H1 (cell line): ENCODE data around the gene SKIC8. TPM values are rescaled to one million over a fixed set of nuclear protein-coding genes. Genes with fewer than 3 reads are reported as not detected.

ENCODE experiments used
- CTCF ChIA-PET: fragments of 300-600 bp; sonication (Branson Sonifier 250); formaldehyde crosslinking; loops from one replicate; lab custom pipeline; 2021; ENCODE audit not compliant: partially characterized antibody; lab: Charles Lee
- POLR2A ChIA-PET: fragments of 300-600 bp; sonication (Branson Sonifier 250); formaldehyde crosslinking; loops from one replicate; lab custom pipeline; 2021; ENCODE audit warnings: inconsistent platforms; ENCODE audit not compliant: partially characterized antibody; lab: Charles Lee
- DNase-seq, 2 experiments: peaks; one replicate each; pipeline versions ENCODE4 v3.0.0 to v3.0.0-alpha.2; 2010 to 2022; ENCODE audit warnings: low spot score in 2 of 2, low read depth in 1 of 2, mixed read lengths in 1 of 2
- FAIRE-seq: peaks from 2 replicates; lab custom pipeline; 2011; peaks lifted over from hg19 to GRCh38; lab: Jason Lieb, UNC
- H2AFZ ChIP-seq: 2 replicates; pipeline ENCODE4 v1.8.1; 2012; ENCODE audit warnings: low read length, inconsistent platforms
- H2AK5ac ChIP-seq: 2 replicates; pipeline ENCODE4 v1.6.1; 2013; ENCODE audit warnings: low read depth, low read length
- H2BK120ac ChIP-seq: replicated peaks from 2 replicates; pipeline ENCODE3; 2013; ENCODE audit warnings: low read depth, low read length, inconsistent platforms
- H2BK12ac ChIP-seq: 2 replicates; pipeline ENCODE4 v1.6.1; 2013; ENCODE audit warnings: low read depth, low read length
- H2BK15ac ChIP-seq: 2 replicates; pipeline ENCODE4 v1.6.1; 2013; ENCODE audit warnings: low read length
- H2BK20ac ChIP-seq: 2 replicates; pipeline ENCODE4 v1.6.1; 2013; ENCODE audit warnings: low read length
- H2BK5ac ChIP-seq: 2 replicates; pipeline ENCODE4 v1.6.1; 2013; ENCODE audit warnings: low read depth, low read length
- H3K14ac ChIP-seq: 2 replicates; pipeline ENCODE4 v1.6.1; 2013; ENCODE audit warnings: inconsistent platforms; ENCODE audit not compliant: insufficient read length
- H3K18ac ChIP-seq: 2 replicates; pipeline ENCODE4 v1.6.1; 2013; ENCODE audit warnings: low read length; ENCODE audit errors: extremely low read depth
- H3K23ac ChIP-seq: 2 replicates; pipeline ENCODE4 v1.6.1; 2013; ENCODE audit warnings: inconsistent platforms; ENCODE audit not compliant: insufficient read length
- H3K23me2 ChIP-seq: 2 replicates; pipeline ENCODE4 v1.6.1; 2013; ENCODE audit warnings: low read depth, low read length
- H3K27ac ChIP-seq: 2 replicates; pipeline ENCODE4 v1.6.1; 2011; ENCODE audit warnings: low read depth, low read length, inconsistent platforms
- H3K27me3 ChIP-seq, 4 experiments: replicated peaks in 1 of 4; 1 replicate in 1 of 4; 2 replicates in 3 of 4; pipeline versions ENCODE4 v1.6.1 to v1.8.1; 2011 to 2013; ENCODE audit warnings: low read length in 3 of 4, mild to moderate bottlenecking in 3 of 4, inconsistent platforms in 2 of 4, mixed read lengths in 2 of 4, moderate library complexity in 1 of 4; ENCODE audit not compliant: control insufficient read depth in 3 of 4, insufficient read depth in 3 of 4; ENCODE audit errors: extremely low read depth in 1 of 4
- H3K36me3 ChIP-seq, 4 experiments: 2 replicates each; pipeline versions ENCODE4 v1.6.1 to v1.8.1; 2011 to 2013; ENCODE audit warnings: mild to moderate bottlenecking in 4 of 4, low read length in 3 of 4, moderate library complexity in 2 of 4, control low read depth in 1 of 4, inconsistent platforms in 1 of 4; ENCODE audit not compliant: insufficient read depth in 4 of 4, control insufficient read depth in 2 of 4
- H3K4ac ChIP-seq: replicated peaks from 2 replicates; pipeline ENCODE3; 2013; ENCODE audit warnings: low read length, low read depth, mixed read lengths, inconsistent platforms; ENCODE audit not compliant: insufficient read length
- H3K4me1 ChIP-seq, 4 experiments: replicated peaks in 1 of 4; 1 replicate in 1 of 4; 2 replicates in 3 of 4; pipeline versions ENCODE4 v1.6.1 to v1.8.1; 2011 to 2013; ENCODE audit warnings: low read length in 3 of 4, inconsistent platforms in 2 of 4, mixed read lengths in 1 of 4; ENCODE audit not compliant: insufficient read depth in 4 of 4, control insufficient read depth in 3 of 4
- H3K4me2 ChIP-seq, 2 experiments: 2 replicates each; pipeline versions ENCODE4 v1.6.1 to v1.8.1; 2011 to 2013; ENCODE audit warnings: low read depth in 2 of 2, low read length in 2 of 2, control low read depth in 1 of 2, inconsistent platforms in 1 of 2, mild to moderate bottlenecking in 1 of 2; ENCODE audit not compliant: insufficient read depth in 1 of 2
- H3K4me3 ChIP-seq, 4 experiments: fragments of 200-600, 300-600 bp in 1 of 4; sonication (generic), shearing (Covaris generic), sonication (Bioruptor Twin) in 1 of 4; 2 replicates each; pipeline versions ENCODE4 v1.5.1 to v1.8.1; 2011 to 2016; ENCODE audit warnings: low read length in 4 of 4, low read depth in 3 of 4, control low read depth in 2 of 4, inconsistent platforms in 2 of 4, mild to moderate bottlenecking in 2 of 4, mixed read lengths in 1 of 4, moderate library complexity in 1 of 4; ENCODE audit not compliant: insufficient read depth in 2 of 4; ENCODE audit errors: extremely low read depth in 1 of 4
- H3K56ac ChIP-seq: replicated peaks from 2 replicates; pipeline ENCODE3; 2013; ENCODE audit warnings: low read depth, mild to moderate bottlenecking, mixed read lengths, low read length, inconsistent platforms; ENCODE audit not compliant: insufficient read length
- H3K79me1 ChIP-seq: 2 replicates; pipeline ENCODE4 v1.6.1; 2013; ENCODE audit warnings: low read depth, low read length, control low read depth
- H3K79me2 ChIP-seq, 2 experiments: 2 replicates each; pipeline versions ENCODE4 v1.6.1 to v1.8.1; 2012 to 2013; ENCODE audit warnings: low read length in 2 of 2, mild to moderate bottlenecking in 2 of 2, inconsistent platforms in 1 of 2; ENCODE audit not compliant: insufficient read depth in 2 of 2, control insufficient read depth in 1 of 2
- H3K9ac ChIP-seq, 4 experiments: replicated peaks in 1 of 4; 1 replicate in 1 of 4; 2 replicates in 3 of 4; pipeline versions ENCODE4 v1.6.1 to v1.8.1; 2011 to 2013; ENCODE audit warnings: low read depth in 3 of 4, low read length in 3 of 4, control low read depth in 2 of 4, mild to moderate bottlenecking in 2 of 4, moderate library complexity in 2 of 4, inconsistent platforms in 1 of 4; ENCODE audit errors: extremely low read depth in 1 of 4
- H3K9me3 ChIP-seq, 2 experiments: 2 replicates each; pipeline versions ENCODE4 v1.6.1 to v1.8.1; 2012 to 2013; ENCODE audit warnings: mild to moderate bottlenecking in 2 of 2, moderate library complexity in 2 of 2, control low read depth in 1 of 2, inconsistent platforms in 1 of 2, low read depth in 1 of 2, low read length in 1 of 2, mixed read lengths in 1 of 2; ENCODE audit not compliant: insufficient read depth in 2 of 2
- H4K20me1 ChIP-seq, 2 experiments: replicated peaks in 1 of 2; 2 replicates each; pipeline versions ENCODE3 to v1.8.1; 2011 to 2013; ENCODE audit warnings: inconsistent platforms in 2 of 2, low read length in 2 of 2, mild to moderate bottlenecking in 1 of 2; ENCODE audit not compliant: insufficient read depth in 2 of 2, control insufficient read depth in 1 of 2
- H4K5ac ChIP-seq: 2 replicates; pipeline ENCODE4 v1.6.1; 2013; ENCODE audit warnings: low read length, low read depth, mixed read lengths, inconsistent platforms; ENCODE audit not compliant: insufficient read length
- H4K8ac ChIP-seq: 2 replicates; pipeline ENCODE4 v1.8.0; 2013; ENCODE audit warnings: mild to moderate bottlenecking, moderate library complexity, low read length, inconsistent platforms; ENCODE audit not compliant: insufficient read depth; ENCODE audit errors: extremely low read depth
- H4K91ac ChIP-seq: replicated peaks from 2 replicates; pipeline ENCODE3; 2013; ENCODE audit warnings: low read length, mixed read lengths, inconsistent platforms; ENCODE audit not compliant: insufficient read length
- FOSL1 ChIP-seq: IDR thresholded peaks from 2 replicates; pipeline ENCODE4 v1.6.1; 2011; ENCODE audit warnings: mild to moderate bottlenecking, low read depth, low read length, moderate library complexity; ENCODE audit not compliant: insufficient read depth
- HDAC6 ChIP-seq: IDR thresholded peaks from one replicate; pipeline ENCODE4 v1.7.1; 2012; ENCODE audit warnings: low read depth, mild to moderate bottlenecking, inconsistent platforms, low read length, moderate library complexity
- WGBS, 2 experiments: shearing (Covaris generic) in 1 of 2; methylation state at CpG; one replicate each; pipeline versions ENCODE4 v1.1.6 to v1.1.7; 2013 to 2015; ENCODE audit warnings: low lambda C conversion rate in 2 of 2, mixed read lengths in 2 of 2, inconsistent platforms in 1 of 2, low coverage in 1 of 2, missing lambda C conversion rate in 1 of 2; ENCODE audit not compliant: insufficient replicate concordance in 2 of 2, insufficient coverage in 1 of 2, insufficient read length in 1 of 2; ENCODE audit errors: extremely low coverage in 1 of 2, missing lambda C conversion rate in 1 of 2; 5-methylcytosine and 5-hydroxymethylcytosine counted together
- polyA plus RNA-seq, 7 experiments: library from polyadenylated mRNA; depleted of rRNA in 3 of 7; stranded (reverse) in 5 of 7; unstranded in 2 of 7; fragments of >200 nt in 5 of 7; fragments of 200-250 nt in 2 of 7; gene quantifications; 1 replicate in 5 of 7; 2 replicates in 1 of 7; 4 replicates in 1 of 7; pipeline versions ENCODE4 v1.2.1 to v1.2.3, GENCODE V29; 2011 to 2013; ENCODE audit warnings: missing spikeins in 2 of 7, mixed read lengths in 2 of 7
- total RNA-seq: library from RNA; stranded (reverse); fragmentation: NEBNext Ultra II Directional; extraction: Animal tissue kit (Norgen Biotek cat#: 25700); gene quantifications from 2 replicates; pipeline ENCODE4 v1.2.1, GENCODE V29; 2021

The SKIC8 gene
- total and polyA plus RNA-seq, 2 of the 8 experiments (the other 6 are each of a cell fraction or from before 2014, with no cell fraction given) = 44.2 to 77.7 TPM

DNA sequence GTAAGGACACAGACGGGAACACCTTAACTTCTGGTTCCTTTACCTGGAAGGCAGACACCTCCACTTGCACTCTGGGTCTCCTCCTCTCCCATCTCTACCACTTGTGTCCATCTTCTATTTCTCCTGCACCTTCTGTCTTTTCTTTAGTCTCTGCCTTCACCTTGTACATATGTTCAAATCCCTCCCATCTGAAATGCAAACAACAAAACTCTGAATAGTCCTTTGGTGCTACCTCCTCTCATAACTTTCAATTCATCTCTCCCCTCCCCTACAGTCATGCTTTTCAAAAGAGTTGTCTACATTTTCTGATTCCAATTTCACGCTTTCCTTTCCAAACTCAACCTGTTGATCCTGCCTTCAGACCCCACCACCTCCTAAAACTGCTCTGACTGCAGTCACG is 35.4 kb upstream of the SKIC8 start:
- Histone ChIP-seq H2BK12ac (no peak overlapping the region), H2AFZ (no peak overlapping the region), H3K4me2 (no peak overlapping the region), H3K56ac (no peak overlapping the region), H3K23ac (no peak overlapping the region), H2BK20ac (no peak overlapping the region), H3K27ac (no peak overlapping the region), H2BK15ac (no peak overlapping the region), H4K8ac (no peak overlapping the region), H3K9ac (no peak overlapping the region), H2AK5ac (no peak overlapping the region), H3K4ac (no peak overlapping the region), H3K23me2 (peaks cover 3% of the 10 kb centered on the region; the same call in 1 of the 2 replicates), H3K9me3 (no peaks in the 10 kb centered on the region), H4K5ac (no peak overlapping the region), H3K36me3 (no peaks in the 10 kb centered on the region), H3K79me2 (no peaks in the 10 kb centered on the region), H3K14ac (no peak overlapping the region), H2BK5ac (no peak overlapping the region), H3K4me3 (no peak overlapping the region), H3K18ac (no peak overlapping the region), H3K27me3 (peaks cover 0 to 11% (median 10%) of the 10 kb centered on the region in 4 experiments; a peak in 5 of 7 replicates), H2BK120ac (no peak overlapping the region), H4K91ac (no peak overlapping the region), H3K79me1 (no peaks in the 10 kb centered on the region), H4K20me1 (no peaks in the 10 kb centered on the region), H3K4me1 (peaks cover 7 to 15% (median 10%) of the 10 kb centered on the region in 4 experiments)
- POLR2A ChIA-PET = no interaction called here
- WGBS, 2 experiments = 94% methylated on average over 3 of the region's 3 CpGs; no CpG with 5 or more reads in 1 of the 2 experiments
- FAIRE-seq = no peak
- DNase-seq = no peak
- CTCF ChIA-PET = interaction anchor here (1.0 kb wide), 1 partner anchor 80 kb away, joined by 3 read pairs; no protein-coding TSS in a partner anchor
- no peak for TF ChIP-seq FOSL1
- TF ChIP-seq HDAC6 = no peak
